G401 (cell line): ENCODE results near the gene TCF4. TPM values are rescaled to one million over a fixed set of nuclear protein-coding genes. Genes with fewer than 3 reads are reported as not detected.

Experiments used
- DNase-seq: peaks from one replicate; pipeline ENCODE4 v3.0.0-alpha.2; 2015; ENCODE audit warnings: low spot score
- in situ Hi-C: cut with HindIII; loops from 2 replicates; pipeline ENCODE4 v1.10.0; 2016; ENCODE audit warnings: low sequenced_read_pairs, mixed read lengths
- total RNA-seq: library from RNA; depleted of rRNA; stranded (reverse); fragments of >200 nt; shearing (Covaris generic); gene quantifications from 2 replicates; pipeline ENCODE4 v1.2.3, GENCODE V29; 2014

The TCF4 gene
- total RNA-seq, 1 experiment from 2014 or later: 6.8 TPM

DNA sequence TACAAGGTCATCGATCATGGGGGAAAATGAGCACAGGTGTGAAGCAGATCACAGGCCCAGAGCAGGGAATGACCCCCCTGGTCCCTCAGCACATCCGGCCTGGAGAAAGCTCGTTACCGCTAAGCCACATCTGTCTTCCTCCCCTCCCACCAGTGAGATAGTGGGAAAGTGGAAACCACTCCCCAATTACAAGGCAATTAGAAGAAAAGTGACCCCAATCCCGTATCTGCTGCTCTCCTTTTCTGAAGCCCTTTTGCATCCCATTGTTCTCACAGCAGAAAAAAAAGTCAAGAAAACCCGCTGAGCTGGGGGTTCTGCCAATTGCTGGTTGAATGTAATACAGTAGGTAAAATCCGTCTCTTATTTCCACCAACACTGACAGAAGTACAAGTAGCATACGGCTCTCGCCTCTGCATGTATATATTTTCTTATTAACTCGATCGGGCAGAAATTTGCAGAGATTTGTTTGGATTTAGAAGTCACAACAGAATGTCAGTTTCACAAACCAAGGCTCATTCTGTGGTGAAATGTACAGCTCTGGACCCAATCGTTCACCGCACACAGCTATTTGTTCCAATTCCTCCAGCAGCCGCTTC is 287.0 kb downstream of the TCF4 start:
- in situ Hi-C loops: no loop called here
- peak; percentile 82 for DNase-seq

DNA sequence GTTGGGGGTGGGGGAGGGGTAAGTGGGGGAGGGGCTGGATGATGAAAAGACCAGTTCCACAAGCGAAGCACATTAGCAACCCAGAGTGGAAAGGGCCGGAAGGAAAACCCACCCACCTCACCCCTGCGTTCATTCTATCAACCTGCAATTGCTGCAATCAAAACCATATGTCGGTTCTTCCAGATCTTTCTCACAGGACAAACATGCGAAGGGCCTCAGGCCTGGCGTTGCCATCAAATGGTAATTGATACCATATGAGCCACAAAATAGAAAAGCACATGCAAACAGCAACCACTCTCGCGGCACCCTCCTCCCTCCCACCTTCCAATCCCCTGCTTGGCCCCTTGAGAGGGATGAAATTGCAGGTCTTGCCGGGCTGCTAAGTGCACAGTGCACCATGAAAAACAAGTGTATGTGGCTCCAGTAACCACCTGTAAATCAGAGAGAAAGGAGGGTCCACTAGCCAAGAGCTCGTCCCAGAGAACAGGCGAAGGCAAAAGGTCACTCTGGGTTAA is 287.5 kb downstream of the TCF4 start:
- DNase-seq: no peak
- in situ Hi-C loops: no loop called here

DNA sequence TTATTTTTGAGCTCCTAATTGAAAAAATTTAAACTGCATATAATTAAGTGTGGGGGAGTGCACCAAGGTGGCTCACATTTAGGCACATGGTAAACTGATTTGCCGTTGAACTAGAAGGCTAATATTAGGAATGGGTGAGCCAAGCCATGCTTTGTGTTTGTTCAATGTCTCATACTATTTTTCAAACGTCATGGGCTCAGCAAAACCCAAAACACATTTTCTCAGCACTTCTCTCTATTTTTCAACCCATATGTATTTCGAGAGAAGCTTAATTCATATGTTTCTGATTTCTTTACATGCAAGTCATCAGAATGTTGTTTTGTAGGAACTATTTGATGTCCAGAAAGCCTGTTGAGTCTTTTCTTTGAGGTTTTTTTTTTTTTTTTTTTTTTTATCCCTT is 291.2 kb downstream of the TCF4 start:
- DNase-seq: no peak
- in situ Hi-C loops: no loop called here

DNA sequence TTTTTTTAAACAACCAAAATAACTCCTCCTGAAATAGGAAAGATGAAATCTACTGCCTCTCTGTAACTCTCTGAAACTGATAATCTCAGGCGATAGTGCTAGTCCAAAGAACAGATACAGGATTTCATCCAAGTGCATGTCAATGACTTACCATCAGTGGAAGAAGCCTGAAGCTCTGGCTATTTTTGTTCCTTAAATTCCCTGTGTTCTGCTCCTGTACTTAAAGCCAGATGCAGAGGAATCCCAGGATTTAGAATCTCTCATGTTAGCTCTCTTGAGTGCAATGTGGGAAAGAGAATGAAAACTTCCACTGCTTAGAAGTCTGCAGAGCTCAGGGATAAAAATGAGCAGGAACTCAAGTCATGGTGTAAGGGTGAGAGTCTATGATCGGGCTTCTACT is 291.9 kb downstream of the TCF4 start:
- in situ Hi-C loops: no loop called here
- no peak for DNase-seq

DNA sequence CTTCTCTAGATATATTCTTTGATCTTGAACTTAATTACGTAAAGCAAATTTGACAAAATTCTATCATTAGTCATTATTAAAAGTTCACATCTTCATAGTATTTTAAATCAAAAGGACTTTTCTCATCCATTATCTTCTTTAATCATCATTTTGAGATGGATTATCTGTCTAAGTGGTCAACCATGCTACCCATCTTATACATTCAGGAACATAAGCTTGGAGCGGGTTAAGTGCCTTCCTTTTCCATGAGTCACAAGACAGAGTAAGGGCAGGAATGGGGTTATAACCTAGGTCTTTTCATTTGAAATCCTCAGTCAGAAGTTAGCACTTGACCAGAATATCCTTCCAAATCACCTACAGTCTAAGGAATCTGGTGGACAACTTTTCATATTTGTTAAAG is 297.1 kb downstream of the TCF4 start:
- in situ Hi-C loops: no loop called here
- DNase-seq: no peak

DNA sequence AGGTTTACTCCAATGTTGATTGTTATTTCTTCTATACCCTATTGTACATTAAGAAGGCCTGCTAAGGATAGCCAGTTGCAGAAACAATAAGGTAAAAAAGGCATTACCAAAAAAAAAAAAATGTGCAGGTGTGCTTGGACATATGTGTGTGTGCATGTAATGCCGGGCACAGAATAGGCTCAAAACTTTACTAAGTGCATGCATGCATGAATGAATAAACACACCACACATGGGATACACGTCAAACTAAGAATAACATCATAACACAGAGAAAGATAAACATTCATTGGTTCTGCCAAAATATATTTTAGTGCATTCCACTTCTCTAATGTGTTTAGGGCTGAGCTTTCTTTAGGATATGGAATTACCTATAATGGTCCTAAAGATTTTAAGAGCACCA is 298.2 kb downstream of the TCF4 start:
- DNase-seq: no peak
- in situ Hi-C loops: no loop called here

DNA sequence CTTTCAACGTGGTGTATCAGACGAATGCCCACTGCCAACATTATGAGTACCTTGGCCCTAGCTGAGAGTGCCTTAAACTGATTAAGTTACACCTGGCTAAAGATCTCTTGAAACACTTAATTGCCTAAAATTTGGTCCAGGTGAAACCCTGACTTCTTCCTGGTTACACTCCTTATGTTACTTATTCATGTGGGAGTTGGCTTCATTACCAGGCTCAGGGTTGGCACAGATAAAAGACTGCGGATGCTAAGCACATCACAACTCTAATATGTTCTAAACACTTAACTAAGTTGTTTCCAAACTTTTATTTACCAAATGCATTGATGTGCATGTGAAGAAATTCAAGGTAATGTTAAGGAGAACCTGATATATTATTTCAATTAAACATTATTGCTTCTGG is 298.9 kb downstream of the TCF4 start:
- in situ Hi-C loops: no loop called here

DNA sequence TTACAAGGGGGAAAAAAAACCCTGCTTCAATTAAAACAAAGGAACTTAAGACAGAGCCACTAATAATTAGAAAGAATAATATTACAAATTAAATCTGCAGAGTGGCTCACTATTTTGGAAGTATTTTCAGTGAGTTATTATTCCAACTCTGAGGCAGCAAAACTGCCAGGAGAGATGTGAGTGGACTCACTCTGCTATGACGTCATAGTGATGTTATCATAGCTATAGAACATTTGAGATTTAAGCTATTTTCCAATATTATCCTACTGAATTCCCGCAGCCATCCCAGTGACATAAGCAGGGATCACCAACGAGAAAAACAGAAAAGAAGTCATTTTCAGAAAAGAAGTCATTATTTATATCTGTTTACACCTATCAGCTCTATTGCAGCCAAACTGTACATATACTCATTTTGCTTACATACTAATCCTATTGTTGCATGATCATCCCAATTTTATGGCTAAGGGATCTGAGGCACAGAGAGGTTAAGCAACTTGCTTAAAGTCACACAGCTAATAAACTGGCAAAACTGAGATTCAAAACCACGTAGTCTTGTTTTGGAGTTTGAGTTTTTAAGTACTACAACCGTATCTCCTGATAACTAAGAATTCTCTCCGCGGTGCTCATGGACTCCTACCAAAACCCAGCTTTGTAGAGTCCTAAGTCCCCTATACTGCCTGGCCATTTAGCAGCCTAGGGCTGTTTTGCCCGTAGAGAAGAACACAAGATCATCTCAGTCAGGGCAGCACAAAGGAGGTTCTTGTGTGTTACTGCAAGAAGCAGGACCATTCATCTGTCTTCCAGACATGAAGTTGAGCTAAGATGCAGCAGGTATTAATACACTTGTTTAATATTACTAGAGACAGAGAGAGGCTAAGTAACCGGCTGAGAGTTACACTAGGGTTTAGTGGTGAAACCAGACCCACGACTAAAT is 299.8 kb downstream of the TCF4 start:
- DNase-seq: no peak
- in situ Hi-C loops: no loop called here

More for the DNA sequence above, 298.9 kb downstream of the TCF4 start:
- peak; percentile 60 for DNase-seq

DNA sequence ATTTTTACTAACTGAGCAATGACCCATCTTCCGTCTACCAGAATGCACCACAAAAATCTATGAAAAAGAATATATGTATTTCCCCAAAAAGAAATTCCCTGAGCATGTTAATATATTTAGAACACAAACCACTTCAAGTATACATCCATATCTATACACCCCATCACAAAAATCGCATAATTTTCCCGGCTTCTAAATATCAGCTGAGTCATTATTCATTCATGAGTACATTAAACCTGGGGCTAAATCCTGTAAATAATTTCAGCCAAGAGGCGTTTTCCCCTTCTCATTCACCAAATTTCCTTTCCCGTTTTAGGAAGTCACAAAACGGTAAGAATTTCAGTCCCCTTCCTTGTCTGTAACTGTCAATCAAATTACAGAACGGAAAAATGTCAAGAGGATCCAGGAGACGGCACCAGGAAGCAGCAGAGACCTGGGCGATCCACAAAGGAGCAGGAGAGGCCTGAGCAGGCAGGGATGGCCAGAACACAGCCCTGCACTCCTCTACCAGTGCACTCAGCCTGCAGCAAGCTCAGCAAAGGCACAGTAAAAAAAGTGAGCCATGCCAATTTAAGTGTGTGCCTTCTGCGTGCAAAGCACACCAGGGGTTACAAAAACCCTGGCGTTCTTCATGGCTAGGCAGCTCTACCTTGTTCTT is 300.7 kb downstream of the TCF4 start:
- DNase-seq: peak; percentile 78
- in situ Hi-C loops: no loop called here

DNA sequence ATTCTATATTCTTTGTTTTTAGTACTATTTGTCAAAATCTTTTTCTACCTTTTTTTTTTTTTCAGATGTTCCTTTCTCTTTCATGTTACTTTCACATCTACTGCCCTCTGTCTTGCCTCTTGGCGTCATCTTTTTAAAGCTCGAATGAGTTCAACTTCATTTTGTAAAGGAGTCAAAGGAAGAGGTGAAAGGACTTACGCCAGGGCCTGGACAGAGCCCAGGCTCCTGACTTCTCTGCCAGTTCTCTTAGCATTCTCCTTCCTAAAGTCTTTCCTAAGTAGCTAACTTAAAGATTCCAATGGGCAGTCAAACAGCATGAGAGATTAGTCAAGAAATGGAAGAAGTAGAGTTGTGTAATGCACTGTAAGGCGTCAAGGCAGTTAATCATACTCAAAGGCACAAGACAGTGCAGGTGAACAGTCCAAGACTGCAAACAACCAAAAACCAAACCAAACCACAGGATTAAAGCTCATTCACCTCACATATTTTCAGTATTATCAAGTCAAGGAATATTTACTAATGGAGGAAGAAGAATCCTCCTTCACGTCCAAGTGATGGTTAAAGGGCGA is 301.7 kb downstream of the TCF4 start:
- in situ Hi-C loops: no loop called here
- DNase-seq: no peak

DNA sequence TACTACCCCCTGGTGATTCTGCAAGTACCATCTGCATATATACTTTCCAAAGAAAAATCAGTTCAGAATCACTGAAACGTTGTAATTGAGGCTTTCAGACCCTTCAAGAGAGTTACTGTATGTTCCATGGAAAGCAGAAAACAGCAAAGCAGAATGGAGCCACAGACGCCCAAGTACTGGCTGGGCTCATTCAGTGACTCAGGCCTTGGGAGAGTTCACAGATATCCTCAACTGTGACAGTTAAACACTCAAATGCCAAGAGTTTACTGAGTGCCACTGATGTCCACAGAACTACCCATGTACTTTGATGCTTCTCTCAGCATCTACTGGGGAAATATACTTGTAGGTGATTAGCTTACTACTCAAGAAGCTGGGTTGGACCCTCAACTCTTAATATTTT is 303.4 kb downstream of the TCF4 start:
- in situ Hi-C loops: no loop called here
- no peak for DNase-seq

DNA sequence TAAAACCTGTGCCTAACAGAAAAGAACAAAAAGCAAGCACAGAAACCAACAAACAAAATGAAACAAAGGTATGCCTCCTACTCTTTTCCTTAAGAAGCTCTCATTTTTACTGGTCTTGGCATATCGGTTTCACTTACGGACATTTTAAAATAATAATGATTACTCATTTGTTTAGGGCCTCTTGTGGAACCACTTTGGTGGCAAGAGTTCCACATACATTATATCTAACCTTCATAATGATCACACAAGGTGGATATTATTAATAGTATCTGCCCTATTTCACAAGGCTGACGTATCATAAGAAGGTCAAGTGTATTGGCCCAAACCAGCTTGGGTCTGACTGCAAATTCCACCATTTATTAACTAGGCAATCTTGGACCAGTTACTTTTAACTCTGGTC is 304.7 kb downstream of the TCF4 start:
- DNase-seq: no peak
- in situ Hi-C loops: no loop called here

DNA sequence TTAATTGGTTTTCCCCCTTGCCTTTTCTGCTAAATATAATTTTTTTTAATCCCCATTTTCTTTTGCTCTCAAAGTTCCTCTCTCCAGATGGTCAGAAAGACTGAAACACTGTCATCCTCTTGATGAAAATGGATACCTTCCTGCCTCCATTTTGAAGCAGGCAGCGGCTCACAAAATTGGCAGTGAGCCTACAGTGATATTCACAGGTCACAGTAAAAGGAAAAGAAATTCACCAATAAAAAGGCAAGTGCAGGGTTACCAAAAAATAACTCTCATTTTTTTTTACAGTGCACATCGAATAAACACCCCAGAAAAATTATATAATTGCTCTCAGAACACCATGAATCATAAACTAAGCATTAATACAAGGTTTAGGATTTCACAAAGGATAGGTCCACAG is 307.5 kb downstream of the TCF4 start:
- peak; percentile 64 for DNase-seq
- in situ Hi-C loops: no loop called here

DNA sequence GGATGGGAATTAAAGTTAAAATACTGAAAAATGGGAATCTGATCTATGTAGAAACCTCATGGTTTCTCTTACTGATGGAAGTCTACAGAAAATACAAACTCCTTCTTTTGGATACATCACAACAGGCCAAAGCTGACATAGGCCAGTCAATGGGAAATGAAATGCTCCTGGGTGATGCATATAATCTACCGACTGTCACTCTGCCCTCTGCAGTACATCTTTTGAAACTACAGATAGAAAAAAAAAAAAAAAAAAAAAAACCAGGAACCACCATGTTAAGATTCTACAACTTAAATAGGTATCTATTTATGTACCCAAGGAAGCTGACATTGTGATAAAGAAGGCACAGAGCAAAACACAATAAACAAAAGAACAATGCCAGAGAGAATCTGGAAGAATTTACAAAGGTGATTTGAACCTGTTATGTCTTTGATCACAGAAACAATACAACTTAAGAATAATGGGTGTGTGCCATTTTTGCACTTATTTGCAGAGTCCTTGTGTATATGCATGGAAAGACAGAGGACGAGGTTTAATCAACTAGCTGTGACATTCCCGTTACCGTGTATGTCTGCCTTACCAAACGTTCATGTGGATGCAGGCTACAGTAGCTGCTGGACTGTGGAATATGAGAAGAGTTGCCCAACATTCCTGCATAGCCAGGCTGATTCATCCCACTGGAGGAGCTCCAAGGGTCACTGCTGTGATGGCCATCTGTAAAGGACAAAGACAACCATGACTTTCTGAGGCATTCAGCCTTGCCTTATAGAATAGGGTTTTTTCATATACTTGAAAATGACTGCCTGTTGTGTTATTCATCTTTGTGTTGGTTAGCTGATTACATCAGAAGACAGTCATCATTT is 312.7 kb downstream of the TCF4 start:
- in situ Hi-C loops: no loop called here
- DNase-seq: peak; percentile 96

DNA sequence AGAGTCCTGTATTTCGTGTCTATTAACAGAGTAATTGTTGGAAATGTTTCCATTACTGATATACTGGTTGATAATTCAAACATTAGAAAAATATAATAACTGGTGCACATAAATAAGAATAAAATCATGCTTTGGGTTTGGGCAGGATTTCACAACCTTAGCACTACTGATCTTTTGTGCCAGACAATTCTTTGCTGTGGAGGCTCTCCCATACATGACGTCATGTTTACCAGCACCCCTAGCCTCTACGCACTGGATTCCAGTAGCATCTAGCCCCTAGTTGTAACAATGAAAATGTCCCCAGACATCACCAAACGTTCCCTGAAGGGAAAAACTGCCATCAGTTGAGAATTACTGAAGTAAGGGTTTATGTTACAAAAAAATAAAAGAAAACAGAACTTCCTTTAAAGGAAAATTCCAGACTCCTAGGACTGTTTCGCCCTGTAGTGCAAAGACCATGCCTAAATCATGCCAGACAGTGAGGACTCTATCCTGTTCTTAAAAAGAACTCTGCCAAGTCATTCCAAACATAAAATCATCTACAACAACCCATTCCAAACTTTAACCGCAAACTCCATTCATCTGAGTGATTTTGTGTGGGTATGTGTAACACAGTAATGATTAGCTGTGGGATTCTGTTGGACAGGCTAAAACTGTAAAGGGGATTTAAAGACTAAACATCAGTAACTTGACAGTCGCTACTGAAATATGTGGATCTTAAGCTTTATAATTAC is 315.3 kb downstream of the TCF4 start:
- in situ Hi-C loops: no loop called here
- DNase-seq: no peak

DNA sequence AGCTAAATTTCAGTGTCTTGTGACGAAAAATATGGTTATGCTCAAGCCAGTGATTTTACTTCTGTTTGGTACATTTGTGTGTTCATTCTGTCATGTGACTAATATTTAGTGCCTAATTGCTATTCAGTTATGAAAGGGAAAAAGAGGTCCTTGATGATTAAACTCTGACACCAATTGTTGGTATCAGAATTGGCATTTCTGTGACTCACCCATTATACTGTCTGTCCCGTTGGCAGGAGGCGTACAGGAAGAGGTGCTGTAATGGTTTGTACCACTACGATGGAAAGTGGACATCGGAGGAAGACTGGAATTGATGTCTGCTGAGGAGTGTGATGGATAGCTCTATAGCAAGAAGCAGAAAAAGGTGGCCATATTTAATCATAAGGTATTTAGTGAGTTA is 318.4 kb downstream of the TCF4 start:
- in situ Hi-C loops: no loop called here
- DNase-seq: no peak

DNA sequence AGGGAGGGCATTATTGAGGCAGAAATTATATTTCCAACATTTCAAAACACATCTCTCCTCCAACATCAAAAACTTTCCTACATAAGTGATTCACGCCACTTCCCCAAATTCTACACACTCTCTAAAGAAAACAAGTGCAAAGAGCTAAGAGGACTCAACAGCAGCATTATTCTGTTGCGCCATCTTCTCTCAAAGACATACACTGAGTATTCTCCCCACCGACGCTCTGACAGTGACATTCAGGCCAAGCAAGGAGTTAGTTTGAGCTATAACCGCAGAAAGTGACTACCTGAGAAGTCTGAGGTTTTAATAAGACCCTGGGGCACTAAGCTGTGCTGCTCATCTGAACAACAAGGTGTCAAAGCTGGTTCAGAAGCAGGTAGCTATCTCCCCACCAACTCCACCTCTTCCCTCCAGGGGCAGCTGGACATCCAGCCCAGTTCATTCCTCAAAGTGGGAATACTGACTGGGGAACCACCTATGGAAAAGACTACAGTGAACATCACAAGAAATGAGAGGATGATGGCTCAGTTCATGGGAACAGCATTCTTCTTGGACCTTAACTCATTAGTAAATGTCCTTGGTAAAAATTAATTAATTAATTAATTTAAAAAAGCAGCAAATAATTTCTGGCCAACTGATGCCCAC is 319.2 kb downstream of the TCF4 start:
- DNase-seq: no peak
- in situ Hi-C loops: no loop called here

DNA sequence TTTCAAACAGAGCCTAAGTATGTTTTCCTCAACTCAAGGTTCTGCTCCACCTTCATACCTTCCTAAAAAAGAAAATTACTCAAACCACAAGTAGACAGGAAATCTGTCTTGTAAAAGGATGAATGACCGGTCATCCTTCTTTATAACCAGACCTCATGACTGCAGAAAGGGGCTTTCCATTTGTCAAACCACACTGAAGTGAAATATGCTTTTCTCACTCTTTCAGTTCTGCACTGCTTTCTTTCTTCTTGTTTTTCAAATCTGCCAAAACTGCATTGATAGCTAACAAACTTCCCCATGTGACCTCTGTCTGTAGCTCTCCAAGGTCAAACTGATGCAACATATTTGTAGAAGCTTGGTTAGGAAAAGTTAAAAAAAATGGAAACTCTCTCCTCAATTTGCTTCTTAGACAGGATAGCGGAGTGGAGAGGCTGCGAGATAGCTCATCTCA is 319.8 kb downstream of the TCF4 start:
- DNase-seq: no peak
- in situ Hi-C loops: no loop called here
